Measurements from ENCODE around the gene ZNF14.
A peak's percentile ranks its signal among the peaks of the same experiment; 100 is the strongest.
"Not testable (repeated sequence)": the region's sequence is repeated elsewhere in the genome, so short reads cannot be mapped to it uniquely, and the experiment has no call there.

ZNF14 gene

DNA sequence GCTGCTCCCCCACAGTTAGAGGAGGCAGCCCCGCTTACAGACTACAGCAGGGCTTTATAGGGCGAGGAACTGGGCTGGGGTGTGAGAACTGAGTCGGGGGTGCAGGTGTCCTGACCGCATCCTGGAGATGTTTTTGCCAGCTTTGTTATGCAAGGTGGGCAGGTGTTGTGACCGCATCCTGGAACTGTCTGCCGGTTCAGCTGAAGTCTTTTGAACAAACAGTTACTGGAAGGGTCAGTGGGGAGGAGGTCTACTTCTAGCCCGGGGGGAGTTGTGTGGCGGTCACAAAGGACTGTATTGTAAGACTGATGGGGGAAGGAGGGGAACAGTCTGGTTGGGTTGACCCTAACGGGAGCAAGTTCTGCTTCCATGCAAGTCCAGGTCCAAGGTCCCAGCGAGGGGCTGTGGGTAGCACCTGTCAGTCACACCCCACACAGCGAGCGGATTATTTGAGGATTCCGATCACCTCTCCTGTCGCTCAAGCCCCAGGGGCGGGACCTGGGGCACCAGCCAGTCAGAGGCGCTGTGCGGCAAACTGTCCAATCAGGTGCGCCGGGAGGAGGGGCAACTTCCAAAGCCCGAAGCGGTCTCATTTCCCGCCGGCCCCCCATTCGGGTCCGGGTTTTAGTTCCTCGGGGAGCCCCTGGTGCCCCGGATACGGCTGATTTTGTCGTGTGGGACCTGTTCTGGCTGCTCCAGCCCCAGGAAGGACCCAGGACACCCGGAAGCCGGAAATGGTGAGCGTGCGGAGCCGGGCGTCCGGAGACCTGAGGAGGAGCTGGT is 64.5 kb downstream of the ZNF14 start, which contains the start of gene ZNF101:
TSS of gene ZNF101 (plus strand) at position 610 of the 783 bp plus-strand sequence. CDS start at position 735, 125 bp downstream.
- peak; percentile 89 for DNase-seq (ENCODE audit: low read depth, low spot score)
- in situ Hi-C loops (cut with HindIII; ENCODE audit: low sequenced_read_pairs) = no loop called here
- H3K4me3 ChIP-seq (ENCODE audit: low read depth, low read length) = peak within 1 kb of the TSS; percentile 93
- TF ChIP-seq, protein P1, sequence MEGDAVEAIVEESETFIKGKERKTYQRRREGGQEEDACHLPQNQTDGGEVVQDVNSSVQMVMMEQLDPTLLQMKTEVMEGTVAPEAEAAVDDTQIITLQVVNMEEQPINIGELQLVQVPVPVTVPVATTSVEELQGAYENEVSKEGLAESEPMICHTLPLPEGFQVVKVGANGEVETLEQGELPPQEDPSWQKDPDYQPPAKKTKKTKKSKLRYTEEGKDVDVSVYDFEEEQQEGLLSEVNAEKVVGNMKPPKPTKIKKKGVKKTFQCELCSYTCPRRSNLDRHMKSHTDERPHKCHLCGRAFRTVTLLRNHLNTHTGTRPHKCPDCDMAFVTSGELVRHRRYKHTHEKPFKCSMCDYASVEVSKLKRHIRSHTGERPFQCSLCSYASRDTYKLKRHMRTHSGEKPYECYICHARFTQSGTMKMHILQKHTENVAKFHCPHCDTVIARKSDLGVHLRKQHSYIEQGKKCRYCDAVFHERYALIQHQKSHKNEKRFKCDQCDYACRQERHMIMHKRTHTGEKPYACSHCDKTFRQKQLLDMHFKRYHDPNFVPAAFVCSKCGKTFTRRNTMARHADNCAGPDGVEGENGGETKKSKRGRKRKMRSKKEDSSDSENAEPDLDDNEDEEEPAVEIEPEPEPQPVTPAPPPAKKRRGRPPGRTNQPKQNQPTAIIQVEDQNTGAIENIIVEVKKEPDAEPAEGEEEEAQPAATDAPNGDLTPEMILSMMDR (IDR thresholded peaks at IDR 0.05; ENCODE audit: low read depth, low read length) = no peak

DNA sequence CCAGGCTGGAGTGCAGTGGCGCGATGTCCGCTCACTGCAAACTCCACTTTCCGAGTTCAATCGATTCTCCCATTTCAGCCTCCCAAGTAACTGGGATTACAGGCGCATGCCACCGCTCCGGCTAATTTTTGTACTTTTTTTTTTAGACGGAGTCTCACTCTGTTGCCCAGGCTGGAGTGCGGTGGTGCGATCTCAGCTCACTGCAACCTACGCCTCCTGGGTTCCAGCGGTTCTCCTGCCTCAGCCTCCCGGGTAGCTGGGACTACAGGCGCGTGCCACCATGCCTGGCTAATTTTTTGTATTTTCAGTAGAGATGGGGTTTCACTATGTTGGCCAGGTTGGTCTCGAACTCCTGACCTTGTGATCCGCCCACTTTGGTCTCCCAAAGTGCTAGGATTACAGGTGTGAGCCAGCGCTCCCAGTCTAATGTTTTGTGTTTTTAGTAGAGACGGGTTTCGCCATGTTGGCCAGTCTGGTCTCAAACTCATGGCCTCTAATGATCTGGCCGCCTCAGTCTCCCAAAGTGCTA is 67.4 kb downstream of the ZNF14 start:
- DNase-seq (ENCODE audit: low read depth, low spot score); H3K4me3 ChIP-seq (ENCODE audit: low read depth, low read length); in situ Hi-C loops (cut with HindIII; ENCODE audit: low sequenced_read_pairs): not testable (repeated sequence)

DNA sequence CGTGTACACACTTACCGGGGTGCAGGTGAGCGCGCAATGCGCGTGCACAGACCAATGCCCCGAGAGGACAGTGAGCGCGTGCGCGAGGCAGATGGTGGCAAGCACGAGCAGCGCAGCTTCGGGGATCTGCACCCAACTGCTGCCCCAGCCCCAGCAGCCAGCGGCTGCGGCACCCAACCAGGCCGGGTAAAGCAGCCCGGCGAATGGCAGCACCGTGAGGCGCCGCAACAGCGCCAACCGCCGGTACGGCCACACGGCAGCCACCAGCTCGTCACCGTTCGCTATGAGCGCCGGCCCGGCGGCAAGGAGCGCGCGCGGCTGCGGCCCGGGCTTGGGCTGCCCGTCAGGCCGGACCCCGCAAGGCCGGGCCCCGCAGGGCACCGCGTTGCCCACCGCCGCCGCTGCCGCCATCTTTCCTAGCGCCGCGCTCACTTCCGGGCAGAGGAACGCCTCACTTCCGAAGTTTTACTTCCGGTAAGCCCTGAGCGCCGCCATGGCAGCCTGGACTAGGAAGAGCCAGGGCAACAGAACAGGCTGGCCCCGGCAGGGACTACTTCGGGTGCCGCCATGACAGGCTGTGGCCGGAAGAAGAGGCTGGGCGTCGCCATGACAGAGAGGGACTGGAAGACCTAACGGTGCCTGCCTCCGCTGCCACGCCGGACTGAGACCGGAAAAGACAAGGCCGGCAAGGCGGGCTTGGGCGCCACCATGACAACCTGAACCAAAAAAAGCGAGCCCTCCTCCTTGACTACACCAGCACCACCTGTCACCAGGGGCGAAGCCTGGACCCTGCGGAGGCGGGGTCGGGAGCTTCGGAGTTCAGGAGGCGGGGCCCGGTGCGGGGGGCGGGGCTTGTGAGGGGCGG is 69.4 kb downstream of the ZNF14 start, which contains the start of gene ATP13A1:
TSS of gene ATP13A1 (minus strand) at position 421 of the 865 bp plus-strand sequence. CDS start at position 411, 10 bp downstream.
- H3K4me3 ChIP-seq (ENCODE audit: low read depth, low read length) = peak within 1 kb of the TSS; percentile 71
- peak; percentile 98 for DNase-seq (ENCODE audit: low read depth, low spot score)
- TF ChIP-seq, protein P1 (IDR thresholded peaks at IDR 0.05; ENCODE audit: low read depth, low read length) = peak; percentile 26
- in situ Hi-C loops (cut with HindIII; ENCODE audit: low sequenced_read_pairs) = no loop called here

DNA sequence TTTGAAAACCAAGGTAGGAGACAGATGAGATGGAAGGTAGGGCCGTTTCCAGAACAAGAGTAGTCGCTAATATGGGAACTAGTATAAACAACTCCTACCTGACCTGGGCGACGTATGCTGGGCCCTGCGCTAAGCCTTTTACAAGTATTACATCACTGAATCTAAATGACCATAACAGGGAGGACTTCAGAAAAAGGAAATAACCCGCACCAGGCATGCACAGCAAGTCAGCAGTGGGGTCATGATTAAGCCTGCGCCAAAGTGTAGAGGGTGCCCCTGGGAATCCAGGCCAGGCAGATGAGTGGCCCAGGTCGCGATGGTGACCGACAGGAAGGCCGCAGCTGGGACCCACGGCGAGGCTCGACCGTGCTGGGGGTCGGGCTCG is 70.0 kb downstream of the ZNF14 start:
- DNase-seq (ENCODE audit: low read depth, low spot score) = no peak
- in situ Hi-C loops (cut with HindIII; ENCODE audit: low sequenced_read_pairs) = no loop called here
- TF ChIP-seq, protein P1 (IDR thresholded peaks at IDR 0.05; ENCODE audit: low read depth, low read length) = no peak
- peak overlapping the region; percentile 71 for H3K4me3 ChIP-seq (ENCODE audit: low read depth, low read length)

DNA sequence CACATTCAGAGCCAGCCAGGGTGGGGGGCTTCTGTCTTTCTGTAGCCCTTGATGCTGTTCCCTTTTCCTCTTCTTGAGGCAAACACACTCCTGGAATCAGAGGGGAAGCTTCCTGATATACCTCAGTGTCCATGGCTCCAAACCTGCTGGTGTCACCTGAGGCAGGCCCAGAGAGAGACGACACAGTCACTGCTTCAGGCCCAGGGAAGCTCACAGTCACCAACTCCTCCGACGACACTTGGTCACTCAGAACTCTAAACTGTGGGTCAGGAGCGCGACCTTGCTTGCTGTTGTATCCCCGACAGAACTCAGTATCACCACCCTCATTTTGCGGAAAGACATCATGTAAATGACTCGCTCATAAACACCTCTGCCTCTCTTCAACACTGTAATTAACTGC is 70.6 kb downstream of the ZNF14 start:
- in situ Hi-C loops (cut with HindIII; ENCODE audit: low sequenced_read_pairs) = no loop called here
- no peak for DNase-seq (ENCODE audit: low read depth, low spot score)
- H3K4me3 ChIP-seq (ENCODE audit: low read depth, low read length) = peak overlapping the region; percentile 71
- TF ChIP-seq, protein P1 (IDR thresholded peaks at IDR 0.05; ENCODE audit: low read depth, low read length) = no peak

DNA sequence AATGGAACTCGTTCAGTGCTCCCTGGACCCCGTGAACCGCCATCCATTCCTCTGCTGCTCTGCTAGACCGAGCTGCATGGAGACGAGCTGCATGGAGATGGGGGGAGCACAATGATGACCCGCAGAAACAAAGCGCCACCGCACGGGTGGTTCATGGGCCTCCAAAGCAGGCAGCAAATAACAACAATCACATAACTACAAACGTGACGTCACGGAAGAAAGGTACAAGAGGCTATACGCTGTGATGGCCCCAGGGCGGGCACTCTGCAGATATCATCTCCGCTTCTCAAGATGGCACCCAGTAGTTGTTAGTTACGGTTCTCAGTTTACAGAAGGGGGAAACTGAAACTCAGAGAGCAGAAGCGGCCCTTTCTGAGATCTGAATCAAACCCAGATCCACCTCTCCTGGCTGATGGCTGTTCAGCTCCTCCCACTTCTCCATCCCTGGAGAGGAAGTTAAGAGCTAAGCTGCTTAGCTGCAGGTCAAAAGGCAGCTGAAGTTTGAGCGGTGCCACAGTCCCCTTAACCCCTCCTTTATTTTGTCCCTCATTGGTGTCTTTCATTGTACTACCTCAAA is 71.1 kb downstream of the ZNF14 start:
- in situ Hi-C loops (cut with HindIII; ENCODE audit: low sequenced_read_pairs) = no loop called here
- TF ChIP-seq, protein P1 (IDR thresholded peaks at IDR 0.05; ENCODE audit: low read depth, low read length) = no peak
- no peak for DNase-seq (ENCODE audit: low read depth, low spot score)
- H3K4me3 ChIP-seq (ENCODE audit: low read depth, low read length) = no peak overlapping the region

Measured in astrocyte of the spinal cord (primary cell).